T-cell (primary cell): ENCODE data around the gene EPHB3. TPM values are rescaled to one million over a fixed set of nuclear protein-coding genes. Genes with fewer than 3 reads are reported as not detected.

Experiments
- ATAC-seq, 4 experiments: fragments of 200-7000 bp in 3 of 4; fragments of 150-1000 bp in 1 of 4; cut with Tn5 transposase; replicated peaks in 1 of 4; 1 replicate in 3 of 4; 2 replicates in 1 of 4; pipeline ENCODE4 v1.10.0; 2021; ENCODE audit warnings: moderate library complexity in 3 of 4, mild to moderate bottlenecking in 2 of 4, moderate number of reproducible peaks in 1 of 4
- CTCF ChIA-PET, 2 donors: fragments of 300-600 bp; sonication (Branson Sonifier 250); formaldehyde crosslinking; loops; one replicate each; lab custom pipeline; 2022; ENCODE audit warnings: antibody characterized with exemption in 2 of 2; lab: Charles Lee
- POLR2A ChIA-PET, 2 donors: fragments of 300-600 bp; sonication (Branson Sonifier 250); formaldehyde crosslinking; loops; one replicate each; lab custom pipeline; 2022; ENCODE audit warnings: antibody characterized with exemption in 2 of 2; lab: Charles Lee
- DNase-seq, 35 experiments: peaks; one replicate each; pipeline versions ENCODE4 v3.0.0 to v3.0.0-alpha.2; 2013 to 2023
- H3K27ac ChIP-seq: one replicate; pipeline ENCODE4 v1.5.1; 2013; ENCODE audit warnings: low read length
- H3K27me3 ChIP-seq, 2 experiments: replicated peaks in 1 of 2; 1 replicate in 1 of 2; 2 replicates in 1 of 2; pipeline versions ENCODE4 v1.6.1 to v1.7.0; 2013; ENCODE audit warnings: low read length in 1 of 2, mixed read lengths in 1 of 2; ENCODE audit not compliant: control insufficient read depth in 2 of 2, insufficient read depth in 2 of 2; ENCODE audit errors: extremely low read depth in 1 of 2
- H3K36me3 ChIP-seq, 2 donors: 1 replicate in 1 of 2; 2 replicates in 1 of 2; pipeline versions ENCODE4 v1.6.1 to v1.7.0; 2013; ENCODE audit warnings: low read length in 1 of 2; ENCODE audit not compliant: control insufficient read depth in 2 of 2, insufficient read depth in 1 of 2; ENCODE audit errors: extremely low read depth in 1 of 2
- H3K4me1 ChIP-seq, 2 experiments: 1 replicate in 1 of 2; 2 replicates in 1 of 2; pipeline versions ENCODE4 v1.6.1 to v1.7.0; 2013; ENCODE audit warnings: low read length in 2 of 2, mixed read lengths in 1 of 2; ENCODE audit not compliant: insufficient read depth in 2 of 2, control insufficient read depth in 1 of 2; ENCODE audit errors: extremely low read depth in 1 of 2
- H3K4me3 ChIP-seq, 2 donors: 1 replicate in 1 of 2; 2 replicates in 1 of 2; pipeline versions ENCODE4 v1.5.1 to v1.7.0; 2013; ENCODE audit warnings: mild to moderate bottlenecking in 2 of 2, low read length in 1 of 2, moderate library complexity in 1 of 2; ENCODE audit not compliant: control insufficient read depth in 1 of 2; ENCODE audit errors: extremely low read depth in 1 of 2
- H3K9me3 ChIP-seq: 2 replicates; pipeline ENCODE4 v1.7.0; 2013
- H3K27ac Mint-ChIP-seq, 2 donors: one replicate each; pipeline ENCODE4 v1.8.0; 2020 to 2021; ENCODE audit warnings: mild to moderate bottlenecking in 2 of 2, mixed read lengths in 2 of 2
- H3K27me3 Mint-ChIP-seq, 2 donors: one replicate each; pipeline ENCODE4 v1.8.0; 2021 to 2022; ENCODE audit warnings: mixed read lengths in 2 of 2
- H3K36me3 Mint-ChIP-seq: one replicate; pipeline ENCODE4 v1.8.0; 2021; ENCODE audit warnings: mixed read lengths
- H3K4me1 Mint-ChIP-seq, 3 donors: one replicate each; pipeline ENCODE4 v1.8.0; 2020 to 2022; ENCODE audit warnings: mixed read lengths in 3 of 3, mild to moderate bottlenecking in 1 of 3
- H3K4me3 Mint-ChIP-seq, 3 donors: one replicate each; pipeline ENCODE4 v1.8.0; 2020 to 2022; ENCODE audit warnings: mild to moderate bottlenecking in 3 of 3, mixed read lengths in 3 of 3, moderate library complexity in 3 of 3
- H3K9me3 Mint-ChIP-seq, 3 donors: one replicate each; pipeline ENCODE4 v1.8.0; 2020 to 2022; ENCODE audit warnings: mixed read lengths in 3 of 3
- WGBS: methylation state at CpG from one replicate; pipeline ENCODE4 v1.1.5; 2013; ENCODE audit warnings: missing lambda C conversion rate; ENCODE audit not compliant: insufficient coverage; 5-methylcytosine and 5-hydroxymethylcytosine counted together
- total RNA-seq, 35 experiments: library from RNA in 6 of 35; stranded (reverse) in 6 of 35; fragments of 120-200 nt in 1 of 35; gene quantifications; one replicate each; pipeline versions ENCODE4 v1.2.1 to v1.2.4 and lab custom pipeline; 2013 to 2026

The EPHB3 gene
- total RNA-seq, 5 donors from 2014 or later (not counting 1 experiment from before 2014, with no cell fraction given): 0.35 to 1.1 (median 0.55) TPM

GRCh38 chr3:184593928-184594303, 32.3 kb downstream of the EPHB3 start:
- CTCF ChIA-PET: no interaction called here
- WGBS: 88% methylated on average over 6 of the region's 10 CpGs
- no peak overlapping the region for H3K27ac Mint-ChIP-seq

GRCh38 chr3:184594371-184595001, 32.9 kb downstream of the EPHB3 start:
- H3K9me3 Mint-ChIP-seq: no peaks in the 10 kb centered on the region
- peaks cover 0 to 3% of the 10 kb centered on the region in 2 donors for H3K27me3 Mint-ChIP-seq
- H3K4me1 ChIP-seq: no peaks in the 10 kb centered on the region
- H3K27ac Mint-ChIP-seq: no peak overlapping the region
- ATAC-seq (no peak), DNase-seq (no peak)
- H3K27me3 ChIP-seq: peaks cover 0 to 40% of the 10 kb centered on the region in 2 experiments
- no peak overlapping the region for H3K27ac ChIP-seq
- no peaks in the 10 kb centered on the region for H3K36me3 ChIP-seq
- 87% methylated on average over 4 of the region's 12 CpGs for WGBS
- H3K4me3 ChIP-seq: no peak overlapping the region
- ChIA-PET POLR2A (interaction anchor here in 1 of 2 donors (0.6 kb wide), 1 partner anchor 1387 kb away, joined by 4 read pairs; no protein-coding TSS in a partner anchor), CTCF (no interaction called here)
- no peaks in the 10 kb centered on the region for H3K4me1 Mint-ChIP-seq
- no peak overlapping the region for H3K4me3 Mint-ChIP-seq
- H3K9me3 ChIP-seq: no peaks in the 10 kb centered on the region
- H3K36me3 Mint-ChIP-seq: no peaks in the 10 kb centered on the region

More at GRCh38 chr3:184593928-184594303, 32.3 kb downstream of the EPHB3 start:
- no peak for ATAC-seq
- no peaks in the 10 kb centered on the region for H3K9me3 ChIP-seq
- no peaks in the 10 kb centered on the region for H3K9me3 Mint-ChIP-seq
- peaks cover 0 to 40% of the 10 kb centered on the region in 2 experiments for H3K27me3 ChIP-seq
- no peak overlapping the region for H3K4me3 ChIP-seq
- H3K4me1 Mint-ChIP-seq: no peaks in the 10 kb centered on the region
- no peaks in the 10 kb centered on the region for H3K36me3 Mint-ChIP-seq
- POLR2A ChIA-PET: interaction anchor here in 1 of 2 donors (0.6 kb wide), 1 partner anchor 1387 kb away, joined by 4 read pairs; no protein-coding TSS in a partner anchor
- H3K27me3 Mint-ChIP-seq: peaks cover 0 to 2% of the 10 kb centered on the region in 2 donors
- no peak overlapping the region for H3K4me3 Mint-ChIP-seq
- DNase-seq: no peak
- no peaks in the 10 kb centered on the region for H3K36me3 ChIP-seq
- H3K4me1 ChIP-seq: no peaks in the 10 kb centered on the region
- no peak overlapping the region for H3K27ac ChIP-seq

GRCh38 chr3:184595726-184596125, 34.1 kb downstream of the EPHB3 start:
- H3K4me1 Mint-ChIP-seq: no peaks in the 10 kb centered on the region
- Histone ChIP-seq H3K27ac (no peak overlapping the region), H3K27me3 (peaks cover 0 to 49% of the 10 kb centered on the region in 2 experiments), H3K4me1 (no peaks in the 10 kb centered on the region), H3K9me3 (no peaks in the 10 kb centered on the region), H3K36me3 (no peaks in the 10 kb centered on the region), H3K4me3 (no peak overlapping the region)
- peaks cover 2 to 13% of the 10 kb centered on the region in 2 donors for H3K27me3 Mint-ChIP-seq
- no peak overlapping the region for H3K27ac Mint-ChIP-seq
- WGBS: 80% methylated on average over 7 of the region's 8 CpGs
- DNase-seq: no peak
- no peak overlapping the region for H3K4me3 Mint-ChIP-seq
- ChIA-PET CTCF (no interaction called here), POLR2A (no interaction called here)
- no peak for ATAC-seq
- no peaks in the 10 kb centered on the region for H3K36me3 Mint-ChIP-seq
- H3K9me3 Mint-ChIP-seq: no peaks in the 10 kb centered on the region

GRCh38 chr3:184596233-184596632, 34.6 kb downstream of the EPHB3 start:
- H3K36me3 Mint-ChIP-seq: no peaks in the 10 kb centered on the region
- POLR2A ChIA-PET: interaction anchor here in 1 of 2 donors (0.6 kb wide), 1 partner anchor 207 kb away, joined by 3 read pairs; no protein-coding TSS in a partner anchor
- H3K4me3 Mint-ChIP-seq: no peak overlapping the region
- H3K9me3 Mint-ChIP-seq: no peaks in the 10 kb centered on the region
- Histone ChIP-seq H3K4me1 (no peaks in the 10 kb centered on the region), H3K27me3 (peaks cover 0 to 54% of the 10 kb centered on the region in 2 experiments), H3K36me3 (no peaks in the 10 kb centered on the region), H3K9me3 (no peaks in the 10 kb centered on the region), H3K27ac (no peak overlapping the region), H3K4me3 (no peak overlapping the region)
- ATAC-seq (no peak), DNase-seq (no peak)
- H3K27me3 Mint-ChIP-seq: peaks cover 5 to 18% of the 10 kb centered on the region in 2 donors
- WGBS: 68% methylated on average over 3 of the region's 5 CpGs
- no peak overlapping the region for H3K27ac Mint-ChIP-seq
- CTCF ChIA-PET: interaction anchor here in 1 of 2 donors (0.7 kb wide), 1 partner anchor 616 kb away, joined by 3 read pairs; no protein-coding TSS in a partner anchor
- peaks cover 0 to under 1% (median 0%) of the 10 kb centered on the region in 3 donors for H3K4me1 Mint-ChIP-seq

GRCh38 chr3:184596886-184597575, 35.4 kb downstream of the EPHB3 start:
- ChIA-PET POLR2A (interaction anchor here in 1 of 2 donors (0.6 kb wide), 1 partner anchor 207 kb away, joined by 3 read pairs; no protein-coding TSS in a partner anchor), CTCF (interaction anchor here in 1 of 2 donors (0.6 to 0.7 kb wide), 2 partner anchors 28 to 616 kb away, joined by 3 read pairs; no protein-coding TSS in a partner anchor)
- peaks cover 0 to 57% of the 10 kb centered on the region in 2 experiments for H3K27me3 ChIP-seq
- no peak overlapping the region for H3K27ac ChIP-seq
- H3K36me3 Mint-ChIP-seq: no peaks in the 10 kb centered on the region
- H3K27ac Mint-ChIP-seq: no peak overlapping the region
- H3K4me3 ChIP-seq: no peak overlapping the region
- ATAC-seq (no peak), DNase-seq (no peak)
- no peaks in the 10 kb centered on the region for H3K36me3 ChIP-seq
- H3K27me3 Mint-ChIP-seq: peaks cover 5 to 21% of the 10 kb centered on the region in 2 donors
- no peak overlapping the region for H3K4me3 Mint-ChIP-seq
- 69% methylated on average over 3 of the region's 6 CpGs for WGBS
- peaks cover under 1 to 5% of the 10 kb centered on the region in 2 experiments for H3K4me1 ChIP-seq
- H3K9me3 Mint-ChIP-seq: no peaks in the 10 kb centered on the region
- peaks cover under 1 to 3% (median under 1%) of the 10 kb centered on the region in 3 donors for H3K4me1 Mint-ChIP-seq
- H3K9me3 ChIP-seq: no peaks in the 10 kb centered on the region

GRCh38 chr3:184597829-184598573, 36.4 kb downstream of the EPHB3 start:
- 86% methylated on average over 19 of the region's 20 CpGs for WGBS
- DNase-seq: no peak
- Mint-ChIP-seq H3K27me3 (peaks cover 14 to 29% of the 10 kb centered on the region in 2 donors), H3K4me1 (peaks cover 7 to 12% (median 10%) of the 10 kb centered on the region in 3 donors), H3K9me3 (no peaks in the 10 kb centered on the region), H3K4me3 (no peak overlapping the region), H3K27ac (no peak overlapping the region), H3K36me3 (no peaks in the 10 kb centered on the region)
- Histone ChIP-seq H3K9me3 (no peaks in the 10 kb centered on the region), H3K27ac (no peak overlapping the region), H3K27me3 (peaks cover 0 to 60% of the 10 kb centered on the region in 2 experiments), H3K4me3 (no peak overlapping the region), H3K36me3 (no peaks in the 10 kb centered on the region), H3K4me1 (peaks cover 3 to 14% of the 10 kb centered on the region in 2 experiments)
- POLR2A ChIA-PET: no interaction called here
- no peak for ATAC-seq
- CTCF ChIA-PET: no interaction called here
